Measurements from ENCODE around the gene PTPN3. TPM values are rescaled to one million over a fixed set of nuclear protein-coding genes. Genes with fewer than 3 reads are reported as not detected.
"Not testable (repeated sequence)": the region's sequence is repeated elsewhere in the genome, so short reads cannot be mapped to it uniquely, and the experiment has no call there.

PTPN3 gene
- total RNA-seq, 1 donor from 2014 or later = 1.1 TPM

GRCh38 chr9:109518621-109519335 lies 20.7 kb upstream of the PTPN3 start:
- Mint-ChIP-seq H3K27me3 (ENCODE audit: low read depth) (peaks cover 20% of the 10 kb centered on the region), H3K4me1 (peaks cover 10% of the 10 kb centered on the region)
- TF ChIP-seq CTCF (conservative IDR thresholded peaks at IDR 0.05) = no peak

GRCh38 chr9:109517901-109518377 lies 19.8 kb upstream of the PTPN3 start:
- no peaks in the 10 kb centered on the region for H3K9me3 Mint-ChIP-seq
- H3K36me3 Mint-ChIP-seq (ENCODE audit: low read depth) = no peaks in the 10 kb centered on the region
- H3K4me3 Mint-ChIP-seq = no peak overlapping the region
- H3K27me3 Mint-ChIP-seq (ENCODE audit: low read depth) = peaks cover 24% of the 10 kb centered on the region
- H3K4me1 Mint-ChIP-seq = peaks cover 5% of the 10 kb centered on the region
- DNase-seq (ENCODE audit: low read depth, low spot score) = no peak
- H3K27ac Mint-ChIP-seq (ENCODE audit: unreplicated experiment) = no peak overlapping the region
- TF ChIP-seq CTCF (conservative IDR thresholded peaks at IDR 0.05) = no peak

More at GRCh38 chr9:109518621-109519335, 20.7 kb upstream of the PTPN3 start:
- H3K9me3 Mint-ChIP-seq = no peaks in the 10 kb centered on the region
- H3K4me3 Mint-ChIP-seq = no peak overlapping the region
- H3K36me3 Mint-ChIP-seq (ENCODE audit: low read depth) = no peaks in the 10 kb centered on the region
- DNase-seq (ENCODE audit: low read depth, low spot score) = no peak
- no peak overlapping the region for H3K27ac Mint-ChIP-seq (ENCODE audit: unreplicated experiment)

- peaks cover 19% of the 10 kb centered on the region for H3K27me3 Mint-ChIP-seq (ENCODE audit: low read depth)
- H3K9me3 Mint-ChIP-seq = no peaks in the 10 kb centered on the region
- no peak overlapping the region for H3K4me3 Mint-ChIP-seq
- no peaks in the 10 kb centered on the region for H3K4me1 Mint-ChIP-seq
- no peak for TF ChIP-seq CTCF (conservative IDR thresholded peaks at IDR 0.05)
- H3K27ac Mint-ChIP-seq (ENCODE audit: unreplicated experiment) = no peak overlapping the region
- H3K36me3 Mint-ChIP-seq (ENCODE audit: low read depth) = no peaks in the 10 kb centered on the region
- no peak for DNase-seq (ENCODE audit: low read depth, low spot score)
Measured at GRCh38 chr9:109513871-109514270, 15.8 kb upstream of the PTPN3 start.

- Mint-ChIP-seq H3K9me3 (no peaks in the 10 kb centered on the region), H3K27me3 (ENCODE audit: low read depth) (peaks cover 28% of the 10 kb centered on the region), H3K4me3 (no peak overlapping the region), H3K4me1 (no peaks in the 10 kb centered on the region), H3K27ac (ENCODE audit: unreplicated experiment) (no peak overlapping the region), H3K36me3 (ENCODE audit: low read depth) (no peaks in the 10 kb centered on the region)
- no peak for DNase-seq (ENCODE audit: low read depth, low spot score)
- TF ChIP-seq CTCF (conservative IDR thresholded peaks at IDR 0.05) = no peak
Measured at GRCh38 chr9:109512170-109512756, 14.2 kb upstream of the PTPN3 start.

- no peaks in the 10 kb centered on the region for H3K36me3 Mint-ChIP-seq (ENCODE audit: low read depth)
- no peak overlapping the region for H3K4me3 Mint-ChIP-seq
- H3K27ac Mint-ChIP-seq (ENCODE audit: unreplicated experiment) = no peak overlapping the region
- no peaks in the 10 kb centered on the region for H3K4me1 Mint-ChIP-seq
- no peak for TF ChIP-seq CTCF (conservative IDR thresholded peaks at IDR 0.05)
- peaks cover 39% of the 10 kb centered on the region for H3K27me3 Mint-ChIP-seq (ENCODE audit: low read depth)
- H3K9me3 Mint-ChIP-seq = no peaks in the 10 kb centered on the region
- DNase-seq (ENCODE audit: low read depth, low spot score) = no peak
Measured at GRCh38 chr9:109510506-109510905, 12.4 kb upstream of the PTPN3 start.

GRCh38 chr9:109510042-109510441 lies 11.9 kb upstream of the PTPN3 start:
- H3K4me1 Mint-ChIP-seq; H3K4me3 Mint-ChIP-seq; H3K27ac Mint-ChIP-seq (ENCODE audit: unreplicated experiment); DNase-seq (ENCODE audit: low read depth, low spot score); H3K9me3 Mint-ChIP-seq; H3K36me3 Mint-ChIP-seq (ENCODE audit: low read depth): not testable (repeated sequence)
- peaks cover 42% of the 10 kb centered on the region for H3K27me3 Mint-ChIP-seq (ENCODE audit: low read depth)

Measured in neural crest cell (in vitro differentiated cells).